ENCODE data around the gene ACTRT2.

Gene ACTRT2

DNA sequence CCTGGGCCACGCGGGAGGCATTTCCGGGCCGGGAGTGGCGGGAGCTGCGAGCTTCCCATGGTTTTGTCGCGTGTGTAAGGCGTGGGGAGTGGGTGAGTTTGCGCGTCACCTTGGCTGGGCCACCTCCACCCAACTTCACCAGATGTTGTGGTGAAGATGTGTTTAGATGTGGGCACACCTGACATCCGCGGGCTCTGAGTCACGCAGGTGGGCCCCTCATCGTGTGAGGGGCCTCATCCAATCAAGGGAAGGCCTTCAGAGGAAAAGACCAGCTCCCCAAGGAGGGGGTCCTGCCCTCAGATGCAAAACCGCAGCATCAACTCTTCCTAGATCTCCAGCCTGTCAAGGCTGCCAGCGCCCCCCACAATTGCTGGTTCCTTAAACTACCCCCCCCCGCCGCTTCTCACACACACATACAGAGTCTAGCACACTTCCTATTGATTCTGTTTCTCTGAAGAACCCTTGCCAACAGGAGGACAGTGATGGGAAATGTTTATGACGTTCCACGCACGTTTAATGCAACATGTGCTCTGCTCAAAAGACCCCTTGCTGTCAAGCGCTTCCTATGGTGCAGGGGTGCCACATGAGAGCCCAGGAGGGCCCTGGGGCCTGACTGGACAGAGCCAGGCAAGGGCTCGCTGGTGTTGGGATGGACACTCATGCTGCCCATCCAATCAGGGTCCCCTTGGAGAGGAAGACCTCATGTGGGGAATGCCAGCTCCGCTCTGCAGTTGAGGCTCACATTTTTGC lies 11.9 kb downstream of the ACTRT2 start:
- peak in 1 of 2 donors; percentile 9 for DNase-seq (ENCODE audit: low read depth in 2 of 2)

DNA sequence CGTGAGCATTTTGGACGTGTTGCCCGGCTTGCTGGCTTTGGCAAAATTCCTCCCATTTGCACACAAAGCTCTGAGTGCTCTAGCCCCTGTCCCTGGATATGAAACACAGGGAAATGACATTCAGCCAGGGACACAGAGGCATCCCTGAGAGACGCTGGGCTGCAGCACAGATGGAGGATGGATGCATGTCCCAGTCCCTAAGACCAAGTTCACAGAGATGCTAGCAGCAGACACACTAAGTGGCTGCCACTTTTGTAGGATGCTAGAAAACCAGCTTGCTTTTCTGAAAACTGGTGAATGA lies 12.5 kb downstream of the ACTRT2 start:
- no peak for DNase-seq (ENCODE audit: low read depth in 2 of 2)

DNA sequence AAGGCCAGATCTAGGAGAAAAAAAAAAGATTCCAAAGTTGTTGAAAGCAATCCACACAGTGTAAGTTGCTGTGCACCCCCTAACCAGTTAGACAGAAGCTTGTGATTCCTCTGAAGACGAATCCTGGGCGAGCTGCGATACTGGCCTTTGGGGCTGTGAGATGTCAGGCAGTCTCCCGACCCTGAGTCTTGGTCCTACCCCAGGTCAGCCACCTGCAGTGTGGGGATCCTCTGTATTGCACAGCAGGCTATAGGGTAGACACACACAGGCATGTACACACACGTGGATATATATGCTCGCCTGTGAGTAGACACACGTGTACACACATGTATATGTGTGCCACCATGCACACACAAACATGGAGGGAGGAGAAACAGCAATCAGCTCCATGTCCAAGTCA lies 12.9 kb downstream of the ACTRT2 start:
- no peak for DNase-seq (ENCODE audit: low read depth in 2 of 2)

DNA sequence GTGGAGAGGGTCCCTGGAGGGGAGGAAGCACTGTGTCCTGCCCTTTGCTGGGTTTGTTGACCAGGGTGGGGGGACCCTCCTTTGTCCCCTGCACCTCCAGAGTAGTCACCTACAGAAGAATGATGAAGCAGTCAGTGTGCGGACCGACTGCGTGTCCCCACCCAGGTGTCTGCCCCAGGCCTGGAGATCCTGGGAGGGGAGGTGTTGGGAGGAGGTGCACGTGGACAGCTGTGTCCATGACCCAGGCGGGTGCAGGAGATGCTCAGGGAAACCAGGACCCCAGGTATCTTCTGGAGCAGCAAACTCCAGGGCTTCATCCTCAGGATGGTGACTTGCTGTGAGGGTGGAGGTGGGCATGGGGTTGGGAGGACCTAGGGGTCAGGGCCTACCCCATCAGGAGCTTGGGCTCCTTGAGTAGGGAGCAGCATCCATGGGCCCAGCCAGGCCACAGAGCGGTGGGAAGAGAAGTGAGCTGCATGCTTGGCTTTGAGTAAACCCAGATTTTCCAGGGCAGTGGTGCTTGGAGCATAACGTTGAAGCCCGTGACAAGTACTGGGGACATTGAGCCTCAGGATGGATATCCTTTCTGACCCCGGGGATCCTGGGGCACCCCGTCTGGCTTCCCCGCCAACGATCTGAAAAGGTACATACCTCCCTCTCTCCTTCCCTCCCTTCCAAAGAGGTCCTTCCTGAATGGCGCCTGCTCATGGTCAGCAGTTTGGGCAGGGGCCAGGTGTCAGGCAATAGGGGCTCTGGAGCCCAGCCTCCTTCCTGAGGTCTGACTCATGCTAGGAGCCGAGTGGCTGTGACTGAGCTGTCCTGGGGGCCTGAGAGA lies 13.7 kb downstream of the ACTRT2 start:
- DNase-seq (ENCODE audit: low read depth in 2 of 2), result no peak

DNA sequence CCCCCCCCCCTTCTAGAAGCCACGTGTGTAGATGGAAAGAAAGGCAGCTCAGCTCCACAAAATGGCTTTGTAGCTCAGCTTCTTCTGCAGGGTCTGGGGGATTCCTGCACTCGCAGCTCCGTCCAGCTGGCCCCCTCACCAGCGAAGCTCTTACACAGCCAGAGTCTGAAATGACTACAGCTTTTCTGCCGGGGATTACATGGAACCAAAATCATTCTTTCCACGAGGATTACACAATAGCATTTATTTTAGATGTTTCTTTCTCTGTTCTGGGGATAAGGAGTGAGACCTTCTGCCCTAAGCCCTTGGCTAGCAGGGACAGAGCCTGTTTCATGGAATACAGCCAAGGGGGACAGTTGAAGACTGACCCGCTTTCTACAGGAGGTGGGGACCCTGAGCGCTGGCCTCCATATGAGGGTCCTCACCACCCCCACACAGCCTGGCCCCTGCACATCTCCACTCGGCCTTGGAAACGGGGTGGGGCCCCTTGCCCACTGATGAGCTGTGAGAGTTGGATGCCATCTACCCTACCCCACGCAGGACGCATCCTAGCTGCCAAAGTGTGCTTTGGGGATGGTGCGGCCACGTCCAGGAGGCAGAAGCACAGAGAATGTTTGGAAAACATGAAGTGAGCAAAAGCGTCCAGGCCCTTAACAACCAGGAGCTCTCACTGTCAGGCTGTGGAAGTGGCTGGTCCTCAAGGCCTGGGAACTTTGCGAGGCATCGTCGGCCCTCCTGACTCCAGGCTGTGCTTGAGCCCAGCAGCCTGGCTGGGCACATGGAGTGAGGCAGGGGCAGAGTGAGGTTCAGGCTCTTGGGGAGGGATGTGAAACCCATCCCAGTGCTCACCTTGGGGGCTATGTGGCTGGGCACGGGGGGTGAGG lies 14.5 kb downstream of the ACTRT2 start:
- no peak for DNase-seq (ENCODE audit: low read depth in 2 of 2)

DNA sequence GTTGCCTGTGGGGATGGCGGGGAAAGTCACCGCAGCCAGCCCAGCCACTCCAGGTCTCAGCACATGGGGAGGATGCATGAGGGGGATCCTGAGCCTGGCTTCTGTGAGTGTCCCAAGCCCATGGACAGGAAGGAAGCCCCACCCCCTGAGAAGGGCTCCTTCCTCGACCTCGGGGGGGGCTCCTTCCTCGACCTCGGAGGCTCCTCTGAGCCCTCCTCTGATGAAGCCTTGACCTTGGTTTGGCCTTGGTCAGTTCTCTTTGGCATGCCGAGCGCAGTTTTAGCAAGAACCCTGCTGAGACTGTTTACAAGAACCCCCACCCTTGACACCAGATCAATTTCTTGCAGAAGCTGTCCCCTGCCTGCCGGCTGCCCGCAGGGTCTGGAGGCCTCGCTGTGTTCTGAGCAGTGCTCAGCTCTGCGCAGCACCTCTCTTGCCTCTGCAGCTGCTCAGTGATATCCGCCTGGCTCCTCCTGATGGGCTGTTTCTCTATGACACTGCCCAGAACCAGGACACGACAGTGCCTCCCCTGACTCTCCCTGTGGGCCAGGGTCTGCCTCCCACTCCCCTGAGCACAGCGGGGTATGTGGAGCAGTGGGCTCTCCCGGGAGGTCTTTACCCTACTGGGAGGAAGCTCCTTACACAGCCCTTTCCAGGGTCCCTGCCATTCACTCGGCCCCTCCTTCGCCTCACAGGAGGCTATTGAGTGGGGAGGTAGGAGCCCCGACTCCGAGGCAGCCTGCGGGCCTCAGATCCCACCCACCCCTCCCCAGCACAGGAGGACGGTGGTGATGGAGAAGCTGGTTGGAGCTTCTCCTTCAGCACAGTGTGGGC lies 15.4 kb downstream of the ACTRT2 start:
- DNase-seq (ENCODE audit: low read depth in 2 of 2), result no peak

DNA sequence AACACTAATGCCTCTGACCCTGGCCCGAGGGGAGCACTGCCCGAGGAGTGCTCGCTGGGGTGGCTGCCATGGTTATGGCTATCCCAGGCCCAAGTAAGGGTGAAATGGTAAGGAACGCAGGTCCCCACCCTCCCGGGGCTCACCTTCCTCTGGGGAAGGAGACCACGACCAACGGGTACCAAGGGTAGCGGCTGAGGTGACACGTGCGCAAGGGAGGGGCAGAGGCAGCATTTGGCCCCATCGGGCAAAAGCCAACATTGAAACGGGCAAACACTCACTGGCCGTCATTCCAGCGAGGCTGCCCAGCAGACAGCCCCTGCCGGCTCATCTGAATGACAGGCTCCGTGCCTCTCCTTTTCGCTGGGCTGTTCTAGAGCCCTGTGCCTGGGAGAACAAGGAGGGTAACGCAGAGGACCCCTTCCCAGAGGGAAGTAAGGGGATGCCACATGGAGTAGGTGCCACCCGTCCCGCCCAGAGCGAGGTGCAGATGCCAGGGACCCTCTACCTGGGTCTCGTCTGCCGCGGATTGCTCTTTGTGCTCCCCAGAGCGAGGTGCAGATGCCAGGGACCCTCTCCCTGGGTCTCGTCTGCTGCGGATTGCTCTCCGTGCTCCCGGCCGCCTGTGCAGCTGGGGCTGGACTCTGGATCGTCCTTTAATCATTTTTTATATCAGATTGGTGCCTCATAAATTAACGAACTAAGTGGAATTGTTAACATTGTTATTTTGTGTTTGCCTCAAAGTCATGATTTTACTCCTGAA lies 16.2 kb downstream of the ACTRT2 start:
- DNase-seq (ENCODE audit: low read depth in 2 of 2), result no peak

DNA sequence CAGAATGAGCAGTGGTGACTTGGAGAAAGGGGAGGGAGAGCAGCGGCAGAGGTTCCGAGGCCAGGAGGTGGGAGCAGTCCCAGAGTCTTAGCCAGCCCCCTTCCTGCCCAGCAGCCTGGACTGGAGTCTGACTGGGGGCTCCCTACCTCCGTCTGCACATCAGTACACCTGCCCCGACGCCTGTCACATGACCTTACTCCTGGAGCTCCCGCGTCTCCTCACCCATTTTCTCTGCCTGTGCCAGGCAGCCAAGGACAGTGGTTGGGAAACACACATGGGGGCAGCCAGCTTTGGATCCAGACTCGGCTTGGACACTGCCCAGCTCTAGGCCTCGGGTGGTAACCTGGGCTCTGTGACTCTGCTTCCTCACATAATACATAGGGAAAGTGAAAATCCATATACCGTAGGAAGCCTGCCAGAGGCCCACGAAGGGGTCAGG lies 16.9 kb downstream of the ACTRT2 start:
- no peak for DNase-seq (ENCODE audit: low read depth in 2 of 2)

DNA sequence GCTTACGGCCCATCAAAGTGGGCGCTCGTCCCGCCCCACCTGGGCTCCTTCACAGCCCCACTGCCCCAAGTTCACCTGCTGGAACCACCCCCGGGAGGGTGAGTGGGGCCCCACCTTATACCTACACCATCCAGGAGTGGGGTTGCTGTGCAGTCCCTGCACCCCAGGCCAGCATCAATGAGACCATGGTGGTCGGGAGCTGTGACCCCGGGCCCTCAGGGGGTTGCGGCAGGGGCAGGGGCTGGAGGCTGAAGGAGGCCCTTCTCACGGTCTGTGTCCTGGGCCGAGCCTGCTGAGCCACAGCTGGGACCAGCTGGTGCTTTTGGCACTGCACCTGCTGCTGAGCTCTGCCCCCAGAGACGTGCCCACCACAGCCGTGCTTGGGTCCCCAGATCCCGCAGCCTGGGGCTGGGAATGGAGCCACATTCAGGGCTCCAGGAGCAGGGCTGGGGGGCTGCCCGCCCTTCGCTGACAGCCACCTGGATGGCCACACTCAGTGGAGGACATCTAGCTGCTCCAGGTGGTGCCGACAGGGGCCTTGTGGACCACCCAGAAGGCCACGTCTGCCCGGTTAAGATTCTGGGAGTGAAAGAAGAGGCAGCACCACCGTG lies 17.4 kb downstream of the ACTRT2 start:
- DNase-seq (ENCODE audit: low read depth in 2 of 2), result no peak

DNA sequence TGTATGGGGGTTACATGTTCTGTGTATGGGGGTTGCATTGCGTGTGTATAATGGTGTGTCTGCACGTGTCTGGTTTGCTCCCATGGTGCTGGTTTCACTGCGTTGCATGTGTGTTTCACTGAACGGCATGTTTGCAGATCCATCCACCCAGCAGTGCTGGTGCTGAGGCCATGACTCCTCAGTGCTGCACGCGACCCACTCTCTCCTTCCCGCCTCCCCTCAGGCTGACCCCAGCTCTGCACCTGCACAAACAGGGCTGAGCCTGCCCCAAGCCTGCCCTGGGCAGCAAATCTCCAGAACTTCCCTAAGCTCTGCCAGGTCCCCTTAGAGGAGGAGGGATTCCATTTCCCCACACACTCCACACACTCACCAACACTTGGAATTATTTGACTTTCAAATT lies 18.7 kb downstream of the ACTRT2 start:
- DNase-seq (ENCODE audit: low read depth in 2 of 2), result no peak

DNA sequence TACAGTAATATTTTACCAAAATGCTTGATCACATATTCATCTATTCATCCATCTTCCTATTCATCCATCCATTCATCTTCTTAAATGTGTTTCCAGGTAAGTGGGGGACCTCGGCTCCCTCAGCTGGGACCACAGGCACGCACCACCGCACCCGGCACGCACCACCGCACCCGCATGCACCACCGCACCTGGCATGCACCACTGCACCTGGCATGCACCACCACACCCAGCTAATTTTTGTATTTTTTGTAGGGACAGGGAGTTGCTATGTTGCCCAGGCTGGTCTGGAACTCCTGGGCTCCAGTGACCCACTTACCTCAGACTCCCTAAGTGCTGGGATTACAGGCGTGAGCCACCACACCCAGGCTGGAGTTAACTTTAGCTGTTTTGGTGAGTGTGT lies 21.2 kb downstream of the ACTRT2 start:
- DNase-seq (ENCODE audit: low read depth in 2 of 2), result no peak

DNA sequence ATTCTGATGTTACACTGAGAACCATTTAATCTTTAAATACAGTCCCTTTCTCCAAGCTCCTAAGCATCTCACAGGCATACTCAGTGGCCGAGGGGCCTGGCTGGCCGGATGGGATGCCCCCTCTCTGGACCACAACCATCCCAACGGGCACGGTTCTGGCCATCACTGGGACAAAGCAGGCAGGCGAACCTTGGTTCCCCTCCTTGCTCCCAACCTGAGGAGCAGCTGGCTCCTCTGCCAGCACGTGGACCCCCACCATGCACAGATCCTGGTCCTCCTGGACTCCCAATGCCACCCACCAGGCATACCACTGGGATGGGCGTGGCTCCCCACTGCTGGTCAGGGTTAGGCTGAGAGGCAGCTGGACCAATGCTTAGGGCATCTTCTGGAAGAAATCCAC lies 27.9 kb downstream of the ACTRT2 start:
- DNase-seq (ENCODE audit: low read depth in 2 of 2), result no peak

DNA sequence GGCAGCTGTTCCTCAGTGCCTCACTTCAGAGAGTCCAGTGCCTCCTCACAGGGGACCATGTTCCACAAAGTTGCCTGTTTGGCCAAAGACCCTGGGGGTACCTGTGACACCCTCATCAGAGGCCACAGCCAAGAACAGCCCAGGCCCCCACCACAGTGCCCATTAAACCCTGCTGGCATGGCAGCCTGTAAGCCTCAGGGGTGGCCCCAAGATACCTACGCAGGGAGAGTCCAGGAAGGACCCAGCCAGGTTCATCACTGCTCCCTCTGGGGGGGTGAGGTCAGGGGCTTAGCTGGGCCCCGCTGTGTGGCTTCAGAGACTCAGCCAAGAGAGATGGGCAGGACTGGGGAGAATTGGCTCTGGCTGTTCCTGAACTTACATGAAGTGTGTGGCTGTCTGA lies 28.6 kb downstream of the ACTRT2 start:
- DNase-seq (ENCODE audit: low read depth in 2 of 2), result no peak

DNA sequence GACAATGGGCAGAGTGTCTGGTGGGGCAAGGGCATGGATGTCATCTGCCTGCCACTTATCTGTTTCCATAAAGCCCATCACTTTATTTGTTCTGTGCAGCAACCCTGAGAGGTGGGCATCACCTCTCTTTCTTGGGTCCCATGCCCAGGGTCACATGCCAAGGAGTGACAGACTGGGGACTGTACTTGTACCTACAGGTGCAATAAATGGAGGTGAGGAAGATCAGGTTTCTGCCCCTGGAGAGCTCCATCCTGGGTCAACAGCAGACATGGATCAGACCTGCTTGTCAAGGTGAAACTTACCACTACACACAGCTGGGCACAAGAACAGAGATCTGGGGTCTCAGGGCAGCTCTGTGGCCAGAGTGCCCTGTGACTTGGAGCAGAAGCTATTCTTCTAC lies 29.3 kb downstream of the ACTRT2 start:
- no peak for DNase-seq (ENCODE audit: low read depth in 2 of 2)

DNA sequence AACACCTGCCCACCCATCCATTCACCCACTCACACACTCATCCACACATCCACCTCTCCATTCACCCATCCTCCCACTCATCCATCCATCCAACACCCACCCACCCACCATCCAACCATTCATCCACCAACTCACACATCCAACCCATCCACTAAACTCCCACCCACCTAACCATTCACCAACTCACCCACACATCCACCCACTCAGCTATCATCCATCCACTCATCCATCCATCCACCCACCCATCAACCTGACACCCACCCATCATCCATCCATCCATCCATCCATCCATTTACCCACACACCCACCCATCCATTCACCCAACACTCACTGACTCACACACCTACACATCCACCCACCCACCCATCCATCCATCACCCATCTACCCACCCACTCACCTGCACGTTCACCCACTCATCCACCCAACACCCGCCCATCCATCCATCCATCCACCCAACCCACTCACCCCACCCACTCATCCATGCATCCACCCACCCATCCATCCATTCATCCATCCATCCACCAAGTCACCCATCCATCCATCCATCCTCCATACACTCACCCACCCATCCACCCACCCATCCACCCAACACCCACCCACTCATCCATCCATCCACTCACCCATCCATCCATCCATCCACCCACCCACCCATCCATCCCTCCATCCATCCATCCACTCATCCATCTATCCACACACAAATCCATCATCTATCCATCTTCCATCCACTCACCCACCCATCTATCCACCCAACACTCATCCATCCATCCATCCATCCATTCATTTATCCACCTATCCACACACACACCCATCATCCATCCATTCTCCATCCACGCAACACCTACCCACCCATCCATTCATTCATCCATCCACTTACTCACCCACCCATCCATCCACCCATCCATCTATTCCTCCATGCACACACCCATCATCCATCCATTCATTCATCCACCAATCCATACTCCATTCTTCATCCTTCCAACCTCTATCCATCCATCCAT lies 30.3 kb downstream of the ACTRT2 start:
- no peak for DNase-seq (ENCODE audit: low read depth in 2 of 2)

DNA sequence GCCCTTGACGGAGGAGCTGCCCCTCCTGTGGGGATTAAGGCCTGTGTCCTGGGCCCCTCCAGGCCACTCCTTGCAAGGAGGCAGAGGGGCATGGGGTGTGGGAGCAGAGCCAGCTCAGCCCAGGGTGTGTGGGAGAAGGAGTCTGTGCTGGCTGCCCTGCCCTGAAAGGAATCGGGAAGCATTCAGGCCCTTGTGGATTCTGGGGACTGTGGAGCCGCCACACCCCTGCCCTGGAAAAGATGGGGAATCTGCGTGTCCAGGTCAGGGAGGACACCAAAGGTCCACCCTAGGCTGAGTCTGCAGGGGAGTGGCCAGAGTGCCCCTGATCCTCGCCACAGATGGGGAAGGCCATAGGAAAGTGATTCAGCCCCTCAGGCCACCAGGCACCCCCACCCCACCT lies 31.2 kb downstream of the ACTRT2 start:
- DNase-seq (ENCODE audit: low read depth in 2 of 2), result no peak

DNA sequence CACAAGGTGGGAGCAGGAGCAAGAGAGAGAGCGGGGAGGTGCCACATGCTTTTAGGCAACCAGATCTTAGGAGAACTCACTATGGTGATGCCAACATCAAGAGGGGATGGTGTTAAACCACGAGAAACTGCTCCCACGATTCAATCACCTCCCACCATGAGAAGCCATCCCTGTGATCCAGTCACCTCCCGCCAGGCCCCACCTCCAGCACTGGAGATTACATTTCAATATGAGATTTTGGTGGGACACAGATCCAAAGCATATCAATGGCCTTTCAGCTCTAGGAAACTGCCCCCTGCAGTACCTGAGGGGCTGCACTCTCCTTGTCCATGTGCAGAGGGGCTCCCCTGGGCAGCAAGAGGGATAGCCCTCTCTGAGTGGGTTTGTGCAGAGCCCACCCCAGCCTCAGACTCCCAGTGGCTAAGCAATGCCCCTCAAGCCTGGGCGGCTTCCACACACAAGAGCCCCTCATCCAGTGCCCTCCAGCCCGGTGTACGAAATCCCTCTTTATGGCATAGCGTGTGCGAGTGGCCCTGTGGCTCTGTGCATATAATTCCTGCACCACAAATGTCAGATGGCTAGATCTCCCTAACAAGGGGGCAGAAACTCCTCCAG lies 32.2 kb downstream of the ACTRT2 start:
- DNase-seq (ENCODE audit: low read depth in 2 of 2), result no peak

DNA sequence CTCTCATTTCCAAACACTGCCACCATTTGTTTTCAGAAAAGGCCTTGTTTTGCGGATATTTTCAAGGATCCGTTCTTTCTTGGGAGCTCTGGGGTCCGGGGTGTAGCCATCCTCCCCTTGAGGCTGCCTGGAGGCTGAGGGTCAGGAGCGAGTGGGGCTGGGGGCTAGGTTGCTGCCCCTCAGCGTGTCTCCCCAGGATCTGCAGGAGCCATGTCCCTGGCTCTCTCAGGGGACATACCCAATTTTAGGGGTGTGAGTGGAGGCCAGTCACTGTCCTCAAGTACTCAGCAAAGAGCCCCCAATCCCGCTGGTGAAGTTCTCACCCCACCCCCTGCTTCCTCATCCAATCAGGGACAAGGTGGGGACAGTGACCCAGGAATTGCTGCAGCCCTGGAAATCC lies 32.7 kb downstream of the ACTRT2 start:
- DNase-seq (ENCODE audit: low read depth in 2 of 2), result no peak

DNA sequence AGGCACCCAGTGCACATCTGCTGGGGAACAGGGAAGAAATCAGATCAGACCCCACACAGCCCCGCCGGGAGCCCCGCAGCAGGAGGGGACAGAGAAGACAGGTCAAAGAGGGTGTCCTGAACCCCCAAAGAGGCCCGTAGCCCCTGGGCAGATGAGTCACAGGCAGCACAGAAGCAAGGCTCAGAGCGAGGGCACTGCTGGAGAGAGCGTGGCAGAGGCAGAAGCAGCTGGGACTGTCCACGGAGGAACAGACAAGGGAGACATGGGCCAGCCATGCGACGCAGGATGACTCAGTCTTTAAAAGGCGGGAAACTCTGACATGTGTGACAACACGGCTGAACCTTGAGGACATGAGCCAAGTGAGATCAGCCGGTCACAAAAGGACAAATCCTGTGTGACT lies 33.2 kb downstream of the ACTRT2 start:
- no peak for DNase-seq (ENCODE audit: low read depth in 2 of 2)
